Vagina (tissue), 2 donors: ENCODE results near the gene LMCD1. TPM values are rescaled to one million over a fixed set of nuclear protein-coding genes. Genes with fewer than 3 reads are reported as not detected.

Source experiments
- DNase-seq, 2 donors: peaks; one replicate each; pipeline ENCODE4 v3.0.0-alpha.2; 2017; ENCODE audit errors: extremely low spot score in 2 of 2
- H3K27ac ChIP-seq: fragments of 200-600 bp; sonication (generic); one replicate; pipeline ENCODE4 v1.5.1; 2019
- H3K27me3 ChIP-seq: fragments of 200-600 bp; sonication (generic); one replicate; pipeline ENCODE4 v1.5.1; 2019
- H3K36me3 ChIP-seq, 2 donors: fragments of 200-600 bp; sonication (generic); one replicate each; pipeline ENCODE4 v1.5.1; 2017 to 2019
- H3K4me1 ChIP-seq: fragments of 200-600 bp; sonication (generic); one replicate; pipeline ENCODE4 v1.5.1; 2019
- H3K4me3 ChIP-seq, 2 donors: fragments of 200-600 bp; sonication (generic); 1 replicate in 1 of 2; 2 replicates in 1 of 2; pipeline ENCODE4 v1.5.1; 2016 to 2019
- H3K9me3 ChIP-seq: fragments of 200-600 bp; sonication (generic); one replicate; pipeline ENCODE4 v1.5.1; 2019
- POLR2A ChIP-seq, 2 donors: fragments of 450-650 bp; IDR thresholded peaks; one replicate each; pipeline ENCODE4 v1.6.1; 2017; ENCODE audit warnings: antibody characterized with exemption in 2 of 2, mild to moderate bottlenecking in 2 of 2, moderate library complexity in 2 of 2
- POLR2AphosphoS5 ChIP-seq, 2 donors: sonication (generic); formaldehyde crosslinking; IDR thresholded peaks; one replicate each; pipeline ENCODE4 v1.9.0; 2017; ENCODE audit warnings: antibody characterized with exemption in 2 of 2, mild to moderate bottlenecking in 2 of 2, low read depth in 1 of 2; ENCODE audit not compliant: insufficient read depth in 1 of 2
- intact Hi-C: fragments of 100-400 bp; cut with DNase I; formaldehyde crosslinking; loops from one replicate; pipeline ENCODE4 v1.15.1; 2023
- total RNA-seq: library from RNA; depleted of rRNA; stranded (reverse); fragments of >200 nt; gene quantifications from one replicate; pipeline ENCODE4 v1.2.3, GENCODE V29; 2016
- TF ChIP-seq, protein P1 (sequence below), 3 experiments: fragments of 450-650 bp in 2 of 3; fragments of 200-600 bp in 1 of 3; sonication (generic) in 1 of 3; IDR thresholded peaks; one replicate each; pipeline ENCODE4 v1.5.1; 2017 to 2019; ENCODE audit warnings: antibody characterized with exemption in 3 of 3, mild to moderate bottlenecking in 2 of 3, moderate library complexity in 2 of 3

The LMCD1 gene
- total RNA-seq, 1 donor from 2014 or later, result 78.3 TPM

DNA sequence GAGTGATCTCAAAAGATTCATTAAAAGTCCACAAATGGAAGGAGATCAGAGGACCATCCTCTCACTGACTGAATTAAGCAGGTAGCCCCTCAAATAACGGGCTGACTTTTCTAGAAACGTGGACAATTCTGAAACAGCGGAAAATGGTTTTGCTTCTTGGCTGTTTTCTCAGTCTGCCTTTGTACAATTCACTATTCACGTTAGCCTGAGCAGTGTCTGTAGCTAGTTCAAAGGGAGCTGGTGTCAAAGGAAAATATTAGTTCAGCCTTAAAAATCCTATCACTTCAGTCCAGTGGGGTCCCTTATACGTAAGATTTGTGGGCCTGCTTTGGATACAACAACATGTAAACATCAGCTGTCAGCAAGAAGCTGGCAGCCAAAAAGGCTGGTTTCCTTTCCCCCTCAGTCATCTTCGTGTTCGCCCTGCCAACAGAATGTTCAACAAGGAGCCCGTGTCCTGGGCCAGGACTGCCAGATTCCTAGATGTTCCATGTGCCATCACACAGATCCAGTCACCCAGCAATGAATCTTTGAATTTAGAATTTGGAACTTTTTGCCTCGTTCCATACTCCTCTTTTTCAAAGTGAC lies 19.3 kb downstream of the LMCD1 start:
- H3K27me3 ChIP-seq, result no peaks in the 10 kb centered on the region
- no peak for DNase-seq
- no peak for TF ChIP-seq POLR2AphosphoS5 (IDR thresholded peaks at IDR 0.05; ENCODE audit: insufficient read depth in 1 of 2, low read depth in 1 of 2)
- TF ChIP-seq, protein P1, sequence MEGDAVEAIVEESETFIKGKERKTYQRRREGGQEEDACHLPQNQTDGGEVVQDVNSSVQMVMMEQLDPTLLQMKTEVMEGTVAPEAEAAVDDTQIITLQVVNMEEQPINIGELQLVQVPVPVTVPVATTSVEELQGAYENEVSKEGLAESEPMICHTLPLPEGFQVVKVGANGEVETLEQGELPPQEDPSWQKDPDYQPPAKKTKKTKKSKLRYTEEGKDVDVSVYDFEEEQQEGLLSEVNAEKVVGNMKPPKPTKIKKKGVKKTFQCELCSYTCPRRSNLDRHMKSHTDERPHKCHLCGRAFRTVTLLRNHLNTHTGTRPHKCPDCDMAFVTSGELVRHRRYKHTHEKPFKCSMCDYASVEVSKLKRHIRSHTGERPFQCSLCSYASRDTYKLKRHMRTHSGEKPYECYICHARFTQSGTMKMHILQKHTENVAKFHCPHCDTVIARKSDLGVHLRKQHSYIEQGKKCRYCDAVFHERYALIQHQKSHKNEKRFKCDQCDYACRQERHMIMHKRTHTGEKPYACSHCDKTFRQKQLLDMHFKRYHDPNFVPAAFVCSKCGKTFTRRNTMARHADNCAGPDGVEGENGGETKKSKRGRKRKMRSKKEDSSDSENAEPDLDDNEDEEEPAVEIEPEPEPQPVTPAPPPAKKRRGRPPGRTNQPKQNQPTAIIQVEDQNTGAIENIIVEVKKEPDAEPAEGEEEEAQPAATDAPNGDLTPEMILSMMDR (IDR thresholded peaks at IDR 0.05), result no peak
- TF ChIP-seq POLR2A (IDR thresholded peaks at IDR 0.05), result no peak
- intact Hi-C loops, result no loop called here
- H3K36me3 ChIP-seq, result no peaks in the 10 kb centered on the region
- no peak overlapping the region for H3K27ac ChIP-seq
- peaks cover 39% of the 10 kb centered on the region for H3K4me1 ChIP-seq
- no peak overlapping the region for H3K4me3 ChIP-seq
- H3K9me3 ChIP-seq, result no peaks in the 10 kb centered on the region

DNA sequence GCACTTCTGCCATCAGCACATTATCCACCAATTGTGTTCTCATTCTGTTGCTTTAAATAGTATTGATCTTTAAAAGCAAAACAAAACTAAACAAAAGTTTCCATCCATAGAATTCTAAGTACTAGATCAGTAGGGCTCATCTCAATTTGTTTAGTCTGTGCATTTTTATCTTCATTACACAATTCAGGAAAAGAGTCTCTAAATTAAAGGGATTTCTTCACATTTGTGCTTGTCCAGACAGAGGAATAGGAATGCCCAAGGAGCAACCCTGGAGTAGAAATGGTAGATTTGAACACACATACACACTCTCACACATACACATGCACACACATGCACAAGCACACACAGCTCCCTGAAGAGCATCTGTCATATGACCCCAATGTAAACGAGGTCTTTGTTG lies 21.4 kb downstream of the LMCD1 start:
- Histone ChIP-seq H3K27ac (no peak overlapping the region), H3K4me3 (no peak overlapping the region), H3K27me3 (no peaks in the 10 kb centered on the region), H3K9me3 (no peaks in the 10 kb centered on the region), H3K36me3 (no peaks in the 10 kb centered on the region), H3K4me1 (peaks cover 42% of the 10 kb centered on the region)
- DNase-seq, result no peak
- intact Hi-C loops, result no loop called here
- TF ChIP-seq POLR2AphosphoS5 (IDR thresholded peaks at IDR 0.05; ENCODE audit: insufficient read depth in 1 of 2, low read depth in 1 of 2), result no peak

DNA sequence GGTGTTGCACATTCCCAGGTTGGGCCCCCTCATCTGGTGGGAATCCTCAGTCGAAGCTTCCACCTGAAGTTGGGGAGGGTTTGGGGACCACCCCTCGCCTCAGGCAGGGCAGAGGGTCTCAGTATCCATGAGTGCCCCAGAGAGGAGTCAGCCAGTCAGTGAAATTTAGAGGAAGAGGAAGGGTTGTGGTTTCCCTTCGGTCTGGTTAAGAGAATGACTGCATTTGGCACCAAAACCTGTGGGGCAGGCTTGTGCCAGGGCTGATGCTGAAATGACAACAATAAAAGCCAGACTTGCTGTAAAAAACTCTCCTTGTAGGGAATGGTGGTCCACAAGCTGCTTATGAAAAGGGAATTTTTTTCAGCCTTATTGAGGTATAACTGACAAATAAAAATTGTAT lies 22.6 kb downstream of the LMCD1 start:
- Histone ChIP-seq H3K27me3 (no peaks in the 10 kb centered on the region), H3K4me1 (peaks cover 47% of the 10 kb centered on the region), H3K27ac (no peak overlapping the region), H3K9me3 (no peaks in the 10 kb centered on the region), H3K36me3 (no peaks in the 10 kb centered on the region), H3K4me3 (no peak overlapping the region)
- intact Hi-C loops, result no loop called here
- no peak for DNase-seq
- TF ChIP-seq POLR2A (IDR thresholded peaks at IDR 0.05), result no peak
- TF ChIP-seq POLR2AphosphoS5 (IDR thresholded peaks at IDR 0.05; ENCODE audit: insufficient read depth in 1 of 2, low read depth in 1 of 2), result no peak
- TF ChIP-seq, protein P1 (IDR thresholded peaks at IDR 0.05), result no peak

DNA sequence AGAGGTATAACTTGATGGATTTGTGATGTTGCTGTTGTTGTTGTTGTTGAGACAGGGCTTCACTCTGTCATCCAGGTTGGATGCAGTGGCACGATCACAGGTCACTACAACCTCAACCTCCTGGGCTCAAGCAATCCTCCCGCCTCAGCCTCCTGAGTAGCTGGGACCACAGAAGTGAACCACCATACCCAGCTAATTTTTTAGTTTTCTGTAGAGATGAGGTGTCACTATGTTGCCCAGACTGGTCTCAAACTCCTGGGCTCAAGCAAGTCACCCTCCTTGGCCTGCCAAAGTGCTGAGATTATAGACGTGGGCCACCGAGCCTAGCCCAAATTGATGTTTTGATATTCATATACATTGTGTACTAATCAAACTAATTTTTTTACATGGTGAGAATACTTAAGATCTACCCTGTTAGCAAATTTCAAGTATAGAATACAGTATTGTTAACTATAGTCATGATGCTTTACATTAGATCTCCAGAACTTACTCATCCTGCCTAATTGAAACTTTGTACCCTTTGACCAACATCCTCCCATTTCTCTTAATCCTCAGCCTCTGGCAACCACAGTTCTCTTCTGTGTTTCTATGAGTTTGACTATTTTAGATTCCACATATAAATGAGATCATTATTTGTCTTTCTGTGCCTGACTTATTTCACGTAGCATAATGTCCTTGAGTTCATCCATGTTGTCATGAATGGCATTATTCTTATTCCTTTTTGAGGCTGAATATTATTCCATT lies 23.2 kb downstream of the LMCD1 start:
- no peaks in the 10 kb centered on the region for H3K9me3 ChIP-seq
- no peaks in the 10 kb centered on the region for H3K36me3 ChIP-seq
- no peaks in the 10 kb centered on the region for H3K27me3 ChIP-seq
- no peak overlapping the region for H3K27ac ChIP-seq
- intact Hi-C loops, result no loop called here
- H3K4me1 ChIP-seq, result peaks cover 53% of the 10 kb centered on the region
- H3K4me3 ChIP-seq, result no peak overlapping the region
- no peak for DNase-seq
- no peak for TF ChIP-seq POLR2A (IDR thresholded peaks at IDR 0.05)
- TF ChIP-seq, protein P1 (IDR thresholded peaks at IDR 0.05), result no peak
- TF ChIP-seq POLR2AphosphoS5 (IDR thresholded peaks at IDR 0.05; ENCODE audit: insufficient read depth in 1 of 2, low read depth in 1 of 2), result no peak

DNA sequence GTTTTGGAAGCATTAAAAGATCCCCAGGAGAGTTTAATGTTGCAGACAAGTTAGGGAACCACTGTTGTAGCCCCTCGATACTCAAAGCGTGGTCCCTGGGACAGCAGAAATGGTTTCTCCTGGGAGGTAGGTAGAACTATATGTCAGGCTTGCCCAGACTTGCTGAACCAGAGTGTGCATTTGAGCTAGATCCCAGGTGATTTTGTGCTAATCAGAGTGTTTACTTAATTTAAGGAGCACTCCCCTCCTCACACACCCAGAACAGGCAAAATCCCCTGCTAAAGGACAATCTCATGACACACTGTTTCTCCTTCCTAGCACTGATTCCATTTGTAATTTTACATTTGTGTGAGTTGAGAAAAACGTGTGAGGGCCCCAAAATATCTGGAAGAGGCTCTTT lies 24.3 kb downstream of the LMCD1 start:
- intact Hi-C loops, result no loop called here
- Histone ChIP-seq H3K36me3 (no peaks in the 10 kb centered on the region), H3K4me1 (peaks cover 63% of the 10 kb centered on the region), H3K27me3 (no peaks in the 10 kb centered on the region), H3K27ac (no peak overlapping the region), H3K9me3 (no peaks in the 10 kb centered on the region), H3K4me3 (no peak overlapping the region)
- DNase-seq, result no peak
- TF ChIP-seq, protein P1 (IDR thresholded peaks at IDR 0.05), result no peak
- TF ChIP-seq POLR2A (IDR thresholded peaks at IDR 0.05) (no peak), POLR2AphosphoS5 (IDR thresholded peaks at IDR 0.05; ENCODE audit: insufficient read depth in 1 of 2, low read depth in 1 of 2) (no peak)
